ENCODE measurements around the gene KIF25. TPM values are rescaled to one million over a fixed set of nuclear protein-coding genes. Genes with fewer than 3 reads are reported as not detected.

The KIF25 gene
- total RNA-seq, 1 experiment from 2014 or later, result 0.28 TPM

- POLR2A ChIA-PET, result no interaction called here
- Mint-ChIP-seq H3K9me3 (no peaks in the 10 kb centered on the region), H3K27me3 (ENCODE audit: low read depth) (no peaks in the 10 kb centered on the region), H3K27ac (peak overlapping the region; percentile 73), H3K36me3 (peaks cover 31% of the 10 kb centered on the region), H3K4me1 (peaks cover 7% of the 10 kb centered on the region), H3K4me3 (no peak overlapping the region)
- TF ChIP-seq NR1H2 (CRISPR knock-in tag; IDR thresholded peaks at IDR 0.05) (no peak), FOXP4 (CRISPR knock-in tag; IDR thresholded peaks at IDR 0.05) (no peak), ATF6 (CRISPR knock-in tag; IDR thresholded peaks at IDR 0.05) (no peak), FOXP1 (CRISPR knock-in tag; IDR thresholded peaks at IDR 0.05; ENCODE audit: borderline replicate concordance) (no peak), E2F4 (CRISPR knock-in tag; IDR thresholded peaks at IDR 0.05; ENCODE audit: borderline replicate concordance, low read depth) (no peak), KAT7 (CRISPR knock-in tag; IDR thresholded peaks at IDR 0.05; ENCODE audit: borderline replicate concordance) (no peak), CREM (CRISPR knock-in tag; IDR thresholded peaks at IDR 0.05) (no peak), GABPB1 (CRISPR knock-in tag; IDR thresholded peaks at IDR 0.05) (no peak), HMGA2 (CRISPR knock-in tag; IDR thresholded peaks at IDR 0.05) (no peak), CDX4 (CRISPR knock-in tag; IDR thresholded peaks at IDR 0.05; ENCODE audit: borderline replicate concordance) (no peak), CREB1 (CRISPR knock-in tag; IDR thresholded peaks at IDR 0.05) (no peak), SMAD4 (CRISPR knock-in tag; IDR thresholded peaks at IDR 0.05) (no peak), ZNF532 (CRISPR knock-in tag; IDR thresholded peaks at IDR 0.05; ENCODE audit: borderline replicate concordance) (no peak), ZNF396 (CRISPR knock-in tag; IDR thresholded peaks at IDR 0.05; ENCODE audit: borderline replicate concordance) (no peak), RORB (CRISPR knock-in tag; IDR thresholded peaks at IDR 0.05) (no peak)
- TF ChIP-seq, protein P1, sequence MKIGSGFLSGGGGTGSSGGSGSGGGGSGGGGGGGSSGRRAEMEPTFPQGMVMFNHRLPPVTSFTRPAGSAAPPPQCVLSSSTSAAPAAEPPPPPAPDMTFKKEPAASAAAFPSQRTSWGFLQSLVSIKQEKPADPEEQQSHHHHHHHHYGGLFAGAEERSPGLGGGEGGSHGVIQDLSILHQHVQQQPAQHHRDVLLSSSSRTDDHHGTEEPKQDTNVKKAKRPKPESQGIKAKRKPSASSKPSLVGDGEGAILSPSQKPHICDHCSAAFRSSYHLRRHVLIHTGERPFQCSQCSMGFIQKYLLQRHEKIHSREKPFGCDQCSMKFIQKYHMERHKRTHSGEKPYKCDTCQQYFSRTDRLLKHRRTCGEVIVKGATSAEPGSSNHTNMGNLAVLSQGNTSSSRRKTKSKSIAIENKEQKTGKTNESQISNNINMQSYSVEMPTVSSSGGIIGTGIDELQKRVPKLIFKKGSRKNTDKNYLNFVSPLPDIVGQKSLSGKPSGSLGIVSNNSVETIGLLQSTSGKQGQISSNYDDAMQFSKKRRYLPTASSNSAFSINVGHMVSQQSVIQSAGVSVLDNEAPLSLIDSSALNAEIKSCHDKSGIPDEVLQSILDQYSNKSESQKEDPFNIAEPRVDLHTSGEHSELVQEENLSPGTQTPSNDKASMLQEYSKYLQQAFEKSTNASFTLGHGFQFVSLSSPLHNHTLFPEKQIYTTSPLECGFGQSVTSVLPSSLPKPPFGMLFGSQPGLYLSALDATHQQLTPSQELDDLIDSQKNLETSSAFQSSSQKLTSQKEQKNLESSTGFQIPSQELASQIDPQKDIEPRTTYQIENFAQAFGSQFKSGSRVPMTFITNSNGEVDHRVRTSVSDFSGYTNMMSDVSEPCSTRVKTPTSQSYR (CRISPR knock-in tag; IDR thresholded peaks at IDR 0.05), result no peak
- TF ChIP-seq, protein P2, sequence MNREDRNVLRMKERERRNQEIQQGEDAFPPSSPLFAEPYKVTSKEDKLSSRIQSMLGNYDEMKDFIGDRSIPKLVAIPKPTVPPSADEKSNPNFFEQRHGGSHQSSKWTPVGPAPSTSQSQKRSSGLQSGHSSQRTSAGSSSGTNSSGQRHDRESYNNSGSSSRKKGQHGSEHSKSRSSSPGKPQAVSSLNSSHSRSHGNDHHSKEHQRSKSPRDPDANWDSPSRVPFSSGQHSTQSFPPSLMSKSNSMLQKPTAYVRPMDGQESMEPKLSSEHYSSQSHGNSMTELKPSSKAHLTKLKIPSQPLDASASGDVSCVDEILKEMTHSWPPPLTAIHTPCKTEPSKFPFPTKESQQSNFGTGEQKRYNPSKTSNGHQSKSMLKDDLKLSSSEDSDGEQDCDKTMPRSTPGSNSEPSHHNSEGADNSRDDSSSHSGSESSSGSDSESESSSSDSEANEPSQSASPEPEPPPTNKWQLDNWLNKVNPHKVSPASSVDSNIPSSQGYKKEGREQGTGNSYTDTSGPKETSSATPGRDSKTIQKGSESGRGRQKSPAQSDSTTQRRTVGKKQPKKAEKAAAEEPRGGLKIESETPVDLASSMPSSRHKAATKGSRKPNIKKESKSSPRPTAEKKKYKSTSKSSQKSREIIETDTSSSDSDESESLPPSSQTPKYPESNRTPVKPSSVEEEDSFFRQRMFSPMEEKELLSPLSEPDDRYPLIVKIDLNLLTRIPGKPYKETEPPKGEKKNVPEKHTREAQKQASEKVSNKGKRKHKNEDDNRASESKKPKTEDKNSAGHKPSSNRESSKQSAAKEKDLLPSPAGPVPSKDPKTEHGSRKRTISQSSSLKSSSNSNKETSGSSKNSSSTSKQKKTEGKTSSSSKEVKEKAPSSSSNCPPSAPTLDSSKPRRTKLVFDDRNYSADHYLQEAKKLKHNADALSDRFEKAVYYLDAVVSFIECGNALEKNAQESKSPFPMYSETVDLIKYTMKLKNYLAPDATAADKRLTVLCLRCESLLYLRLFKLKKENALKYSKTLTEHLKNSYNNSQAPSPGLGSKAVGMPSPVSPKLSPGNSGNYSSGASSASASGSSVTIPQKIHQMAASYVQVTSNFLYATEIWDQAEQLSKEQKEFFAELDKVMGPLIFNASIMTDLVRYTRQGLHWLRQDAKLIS (CRISPR knock-in tag; IDR thresholded peaks at IDR 0.05; ENCODE audit: borderline replicate concordance), result no peak
- ATAC-seq (no peak), DNase-seq (ENCODE audit: low spot score) (no peak)
- CTCF ChIA-PET, result no interaction called here
These were observed 40.4 kb upstream of the KIF25 start for GRCh38 chr6:167956983-167957492.

Measured in WTC11 (cell line).